AG04449 (cell line): ENCODE results near the gene ANKS1B.

Source experiments
- CTCF ChIA-PET: fragments of 350-600 bp; formaldehyde crosslinking; extraction: SDS; loops from one replicate; lab custom pipeline; 2021; ENCODE audit warnings: antibody characterized with exemption; lab: Yijun Ruan, JAX
- POLR2A ChIA-PET: fragments of 400-600, 350-600 bp; formaldehyde crosslinking; extraction: SDS; loops from one replicate; lab custom pipeline; 2020; ENCODE audit warnings: antibody characterized with exemption, inconsistent platforms; lab: Yijun Ruan, JAX
- DNase-seq: peaks from one replicate; pipeline ENCODE4 v3.0.0-alpha.2; 2010; ENCODE audit warnings: low read depth, low spot score
- H3K4me3 ChIP-seq: 2 replicates; pipeline ENCODE4 v1.5.1; 2011; ENCODE audit warnings: low read depth, mild to moderate bottlenecking, control low read depth, low read length
- TF ChIP-seq, protein P1 (sequence below): IDR thresholded peaks from one replicate; pipeline ENCODE4 v1.5.1; 2011; ENCODE audit warnings: mild to moderate bottlenecking, moderate library complexity, low read length, control low read depth, inconsistent platforms; ENCODE audit not compliant: insufficient read depth; ENCODE audit errors: missing control alignments

The ANKS1B gene

GRCh38 chr12:99122959-99123358 is 861.8 kb downstream of the ANKS1B start:
- CTCF ChIA-PET: no interaction called here
- no peak overlapping the region for H3K4me3 ChIP-seq
- POLR2A ChIA-PET: no interaction called here
- TF ChIP-seq, protein P1, sequence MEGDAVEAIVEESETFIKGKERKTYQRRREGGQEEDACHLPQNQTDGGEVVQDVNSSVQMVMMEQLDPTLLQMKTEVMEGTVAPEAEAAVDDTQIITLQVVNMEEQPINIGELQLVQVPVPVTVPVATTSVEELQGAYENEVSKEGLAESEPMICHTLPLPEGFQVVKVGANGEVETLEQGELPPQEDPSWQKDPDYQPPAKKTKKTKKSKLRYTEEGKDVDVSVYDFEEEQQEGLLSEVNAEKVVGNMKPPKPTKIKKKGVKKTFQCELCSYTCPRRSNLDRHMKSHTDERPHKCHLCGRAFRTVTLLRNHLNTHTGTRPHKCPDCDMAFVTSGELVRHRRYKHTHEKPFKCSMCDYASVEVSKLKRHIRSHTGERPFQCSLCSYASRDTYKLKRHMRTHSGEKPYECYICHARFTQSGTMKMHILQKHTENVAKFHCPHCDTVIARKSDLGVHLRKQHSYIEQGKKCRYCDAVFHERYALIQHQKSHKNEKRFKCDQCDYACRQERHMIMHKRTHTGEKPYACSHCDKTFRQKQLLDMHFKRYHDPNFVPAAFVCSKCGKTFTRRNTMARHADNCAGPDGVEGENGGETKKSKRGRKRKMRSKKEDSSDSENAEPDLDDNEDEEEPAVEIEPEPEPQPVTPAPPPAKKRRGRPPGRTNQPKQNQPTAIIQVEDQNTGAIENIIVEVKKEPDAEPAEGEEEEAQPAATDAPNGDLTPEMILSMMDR: no peak
- DNase-seq: no peak

GRCh38 chr12:99122496-99122895 is 862.2 kb downstream of the ANKS1B start:
- TF ChIP-seq, protein P1: no peak
- ChIA-PET POLR2A (no interaction called here), CTCF (no interaction called here)
- no peak overlapping the region for H3K4me3 ChIP-seq
- DNase-seq: no peak

DNA sequence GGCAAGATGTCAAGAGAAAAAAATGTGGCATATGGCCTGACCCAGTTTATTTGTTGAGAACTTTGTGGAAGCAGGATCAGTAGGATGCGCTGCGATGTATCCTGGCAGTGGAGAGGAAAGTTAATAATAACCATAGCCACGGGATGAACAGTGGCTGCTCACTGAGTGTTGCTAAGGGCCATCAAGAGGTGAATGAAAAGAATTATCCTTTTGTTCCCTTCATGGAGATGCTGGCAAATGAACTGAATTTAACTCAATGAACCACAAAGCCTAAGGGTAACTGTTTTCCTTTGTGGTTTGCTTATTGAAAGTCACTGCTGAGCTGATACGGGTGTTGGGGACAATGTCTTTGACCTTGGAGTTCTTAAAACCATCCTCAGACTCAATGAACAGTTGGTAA is 863.2 kb downstream of the ANKS1B start:
- H3K4me3 ChIP-seq: no peak overlapping the region
- ChIA-PET POLR2A (no interaction called here), CTCF (no interaction called here)
- DNase-seq: no peak
- TF ChIP-seq, protein P1: no peak

DNA sequence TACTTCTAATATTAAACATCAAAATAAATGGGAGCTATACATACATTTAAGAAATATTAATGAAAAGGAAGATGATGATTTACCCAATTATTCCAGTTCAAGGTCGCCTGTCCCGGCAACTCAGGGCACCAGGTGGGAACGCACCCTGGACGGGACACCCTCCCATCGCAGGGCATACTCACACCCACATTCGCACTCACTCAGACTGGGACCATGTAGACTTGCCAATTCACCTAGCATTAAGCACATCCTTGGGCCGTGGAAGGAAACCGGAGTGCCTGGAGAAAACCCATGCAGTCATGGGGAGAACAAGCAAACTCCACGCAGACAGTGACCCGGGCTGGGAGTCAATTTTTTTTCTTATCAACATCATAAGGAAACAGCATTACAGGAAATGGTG is 864.8 kb downstream of the ANKS1B start:
- DNase-seq: no peak
- ChIA-PET POLR2A (no interaction called here), CTCF (no interaction called here)
- TF ChIP-seq, protein P1: no peak
- H3K4me3 ChIP-seq: no peak overlapping the region

DNA sequence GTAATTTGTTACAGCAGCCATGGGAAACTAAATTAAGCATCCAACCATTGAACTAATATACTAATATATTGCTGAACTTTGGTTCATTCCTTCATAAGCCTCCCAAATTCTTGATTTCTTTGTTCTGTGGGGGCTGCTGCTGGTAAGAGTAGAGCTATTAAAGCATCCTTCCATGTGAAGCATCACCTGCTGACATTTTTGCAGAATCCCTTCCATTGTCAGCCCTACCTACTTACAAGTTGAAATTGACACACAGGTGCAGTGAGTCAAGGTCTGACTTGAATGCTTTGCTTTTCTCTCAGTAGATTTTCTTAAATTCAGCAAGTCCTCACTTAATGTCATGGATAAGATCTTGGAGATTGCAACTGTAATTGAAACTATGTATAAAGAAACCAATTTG is 865.3 kb downstream of the ANKS1B start:
- no peak for DNase-seq
- POLR2A ChIA-PET: no interaction called here
- CTCF ChIA-PET: no interaction called here
- no peak overlapping the region for H3K4me3 ChIP-seq
- TF ChIP-seq, protein P1: no peak

DNA sequence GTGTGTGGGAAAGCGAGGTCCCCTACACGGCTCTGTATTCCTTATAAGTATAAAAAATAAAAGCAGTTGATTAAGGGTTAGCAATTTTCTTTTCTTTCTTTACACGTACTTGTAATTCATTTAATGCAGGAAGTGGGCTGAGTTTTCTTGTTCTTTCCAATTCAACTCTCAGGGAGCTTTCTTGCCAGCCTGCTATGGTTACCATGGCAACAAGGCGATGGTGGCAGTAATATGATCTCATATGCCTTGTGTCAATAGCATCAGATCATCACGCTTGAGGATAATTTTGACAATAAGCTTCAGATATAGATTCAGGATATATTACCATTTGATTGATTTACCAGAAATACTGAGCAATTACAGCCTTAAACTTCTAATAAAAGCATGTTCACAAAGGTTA is 873.1 kb downstream of the ANKS1B start:
- no peak overlapping the region for H3K4me3 ChIP-seq
- TF ChIP-seq, protein P1: no peak
- DNase-seq: no peak
- ChIA-PET POLR2A (no interaction called here), CTCF (no interaction called here)
